Esophagus mucosa (tissue), 1 donor: ENCODE data around the gene KCTD15. TPM values are rescaled to one million over a fixed set of nuclear protein-coding genes. Genes with fewer than 3 reads are reported as not detected.

Experiments used
- ATAC-seq: fragments of 200-7000 bp; cut with Tn5 transposase; one replicate; pipeline ENCODE4 v1.9.1; 2020
- total RNA-seq: library from RNA; stranded (reverse); gene quantifications from one replicate; pipeline ENCODE4 v1.2.4, GENCODE V29; 2023
- donor health status: DM: yes; HTN: yes; CAD: no.

KCTD15 gene, protein sequence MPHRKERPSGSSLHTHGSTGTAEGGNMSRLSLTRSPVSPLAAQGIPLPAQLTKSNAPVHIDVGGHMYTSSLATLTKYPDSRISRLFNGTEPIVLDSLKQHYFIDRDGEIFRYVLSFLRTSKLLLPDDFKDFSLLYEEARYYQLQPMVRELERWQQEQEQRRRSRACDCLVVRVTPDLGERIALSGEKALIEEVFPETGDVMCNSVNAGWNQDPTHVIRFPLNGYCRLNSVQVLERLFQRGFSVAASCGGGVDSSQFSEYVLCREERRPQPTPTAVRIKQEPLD
- total RNA-seq, result 41.4 TPM

DNA sequence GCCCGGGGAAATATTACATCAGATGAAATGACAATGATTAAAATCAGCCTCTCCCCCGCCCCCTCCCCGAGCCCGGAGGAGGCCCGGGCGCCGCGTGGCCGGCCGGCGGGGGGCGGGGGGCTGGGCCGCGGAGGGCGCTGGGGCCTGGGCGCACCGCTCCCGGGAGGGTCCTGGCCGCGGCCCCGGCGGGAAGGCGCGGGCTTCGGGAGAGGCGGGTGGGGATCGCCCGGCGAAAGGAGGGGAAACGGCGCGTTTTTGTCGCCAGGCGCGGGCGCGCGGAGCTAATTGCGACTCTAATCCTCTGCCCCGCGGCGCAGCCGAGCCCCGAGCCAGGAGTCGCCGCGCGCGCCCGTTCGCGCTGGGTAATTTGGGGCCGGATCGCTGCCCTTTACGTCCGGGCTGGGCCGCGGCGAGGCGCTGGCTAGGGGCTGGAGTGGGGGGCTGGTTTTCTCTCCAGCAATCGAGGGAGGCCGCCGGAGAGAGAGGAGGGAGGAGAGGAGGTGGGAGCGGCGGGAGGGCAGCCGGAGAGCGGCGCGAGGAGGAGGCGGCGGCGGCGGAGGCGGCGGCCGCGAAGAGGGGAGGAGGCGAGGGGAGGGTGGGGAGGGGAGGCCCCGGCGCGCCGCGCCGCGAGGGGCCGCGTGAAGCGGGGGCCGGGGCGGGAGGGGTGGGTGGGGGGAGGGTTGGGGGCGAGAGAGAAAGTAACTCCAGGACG lies at the start of gene KCTD15:
KCTD15 (plus strand) TSS at position 707 of the 712 bp plus-strand sequence. CDS start 3,585 bp downstream, outside the sequence.
- ATAC-seq, result peak; percentile 1

DNA sequence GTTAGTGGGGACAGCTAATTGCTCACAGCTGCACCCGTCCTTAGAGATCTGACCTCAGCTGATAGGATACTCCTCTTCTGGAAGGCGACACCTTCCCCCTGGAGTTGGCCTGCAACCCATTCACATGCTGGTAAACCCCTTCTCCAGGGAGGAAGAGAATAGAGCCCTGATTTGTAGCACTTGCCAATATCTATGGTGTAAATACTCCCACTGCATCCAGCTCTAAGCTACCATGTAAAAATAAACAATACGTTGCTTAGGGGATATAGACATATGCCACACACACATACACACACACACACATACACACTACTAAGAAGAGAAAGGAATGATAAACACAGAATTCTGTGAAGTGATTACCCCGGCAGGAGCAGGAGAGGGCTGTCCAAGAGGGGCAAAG lies 49.4 kb upstream of the KCTD15 start:
- ATAC-seq, result no peak

DNA sequence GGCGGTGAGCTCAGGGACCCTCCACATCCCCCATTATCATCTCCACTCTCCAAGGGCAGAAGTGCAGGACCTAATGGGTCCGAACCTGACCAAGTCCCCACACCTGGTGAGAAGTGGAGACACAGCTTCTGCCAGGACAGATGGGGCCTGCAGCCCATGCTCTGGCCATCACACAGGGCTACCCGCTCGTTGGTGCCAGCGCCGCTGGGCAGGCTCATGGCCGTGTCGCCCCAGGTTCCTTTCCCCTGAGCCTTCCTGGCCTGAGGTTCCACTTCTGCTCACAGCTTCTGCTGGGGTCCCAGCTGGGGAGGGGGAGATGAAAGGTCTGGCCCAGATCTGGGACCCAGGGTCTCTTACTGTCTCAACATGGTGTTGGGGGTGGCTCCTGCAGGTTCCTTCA lies 48.4 kb upstream of the KCTD15 start:
- ATAC-seq, result no peak

DNA sequence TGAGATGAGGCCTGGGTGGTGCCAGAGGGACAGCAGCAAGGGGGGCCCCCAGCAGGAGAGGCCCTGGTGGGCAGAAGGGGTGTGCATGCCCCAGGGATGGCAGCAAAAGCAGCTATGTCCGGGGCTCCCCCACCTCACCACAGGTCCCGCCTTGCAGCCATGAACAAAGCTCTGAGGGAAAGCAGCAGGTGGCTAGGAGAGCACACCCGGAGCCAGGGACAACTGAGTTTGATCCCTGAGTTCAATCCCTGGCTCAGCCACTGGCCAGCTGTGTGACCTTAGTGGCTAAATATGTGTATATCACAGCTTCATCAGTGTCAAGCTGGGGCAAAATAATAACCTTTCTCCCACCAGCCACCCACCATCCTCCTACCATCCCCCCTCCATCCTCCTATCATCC lies 47.7 kb upstream of the KCTD15 start:
- no peak for ATAC-seq

DNA sequence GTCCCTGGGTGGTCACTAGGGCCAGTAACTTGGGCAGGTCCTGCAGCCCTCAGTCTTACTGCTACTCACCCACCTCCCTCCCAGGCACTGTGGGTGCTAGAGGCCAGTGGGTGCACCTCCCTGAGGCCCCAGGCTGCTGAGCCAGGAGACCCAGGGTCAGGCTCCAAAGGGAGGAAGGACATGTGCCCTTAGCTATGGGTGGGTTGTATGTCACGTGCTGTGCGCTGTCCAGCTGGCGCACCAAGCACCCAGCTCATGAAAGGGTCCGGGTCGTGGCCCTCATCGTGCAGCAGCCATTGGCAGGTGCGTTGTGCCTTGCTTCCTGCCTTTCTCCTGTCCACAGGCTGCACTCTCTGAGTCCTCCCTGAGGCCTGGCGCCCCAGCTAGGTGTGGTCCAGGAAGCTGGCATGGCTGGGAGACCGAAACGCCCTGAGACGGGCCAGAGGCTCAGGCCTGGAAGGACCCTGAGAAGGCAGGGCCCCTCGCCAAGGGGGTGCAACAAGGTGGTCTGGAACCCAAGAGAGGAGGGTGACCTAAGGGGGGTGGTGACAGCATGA lies 47.0 kb upstream of the KCTD15 start:
- no peak for ATAC-seq

DNA sequence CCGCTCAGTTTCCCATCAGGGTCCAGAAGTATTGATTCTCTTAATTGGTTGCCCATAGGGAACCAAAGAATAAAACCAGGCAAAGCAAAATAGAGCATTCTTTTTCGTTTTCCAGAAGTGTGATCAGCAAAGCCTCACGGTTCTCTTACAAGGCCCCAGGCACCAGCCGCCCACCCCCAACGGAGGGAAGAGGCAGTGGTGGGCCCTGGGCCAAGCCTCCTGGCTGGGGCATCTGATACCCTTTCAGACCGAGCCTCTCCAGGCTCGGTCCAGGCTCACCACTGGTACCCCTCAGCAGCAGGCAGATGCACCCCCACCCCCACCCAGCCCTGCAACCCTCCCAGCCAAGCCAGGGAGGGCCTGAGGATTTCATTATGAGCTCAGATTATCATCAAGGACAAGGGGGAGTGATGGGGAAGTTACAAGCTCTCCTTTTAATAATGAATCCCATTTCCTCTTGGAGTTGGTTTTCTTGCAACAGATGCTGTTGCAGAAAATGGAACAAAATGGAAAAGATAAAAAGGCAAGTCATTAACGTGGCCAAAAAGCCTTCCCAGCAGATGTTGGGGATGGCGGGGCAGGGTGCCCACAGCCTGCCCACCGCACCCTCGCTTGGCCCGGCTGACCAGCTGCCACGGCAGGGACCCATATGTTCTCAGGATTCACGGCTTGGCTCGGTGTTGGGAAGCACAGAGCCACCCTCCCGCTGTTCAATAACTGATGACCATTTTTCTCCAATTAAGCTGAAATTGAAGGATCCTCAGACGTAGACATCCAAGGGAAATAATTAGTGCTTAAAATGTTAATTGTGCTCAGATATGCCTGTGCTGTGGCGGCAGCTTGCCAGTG lies 45.9 kb upstream of the KCTD15 start:
- no peak for ATAC-seq

DNA sequence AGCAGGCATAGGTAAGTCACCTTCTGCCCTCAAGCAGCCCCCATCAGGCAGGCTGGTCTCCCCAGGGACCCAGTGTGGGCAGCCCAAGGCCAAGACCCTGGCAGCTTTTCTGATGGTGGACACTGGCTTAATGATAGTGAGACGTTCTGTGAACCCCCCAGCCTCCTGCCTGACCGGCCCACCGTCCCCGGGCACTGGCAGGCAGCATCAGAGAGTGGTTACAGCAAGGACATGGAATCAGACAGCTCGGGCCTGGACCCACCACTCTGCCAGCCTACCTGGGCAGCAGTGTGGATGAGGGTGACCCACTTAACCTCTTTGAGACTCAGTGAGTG lies 45.3 kb upstream of the KCTD15 start:
- no peak for ATAC-seq

DNA sequence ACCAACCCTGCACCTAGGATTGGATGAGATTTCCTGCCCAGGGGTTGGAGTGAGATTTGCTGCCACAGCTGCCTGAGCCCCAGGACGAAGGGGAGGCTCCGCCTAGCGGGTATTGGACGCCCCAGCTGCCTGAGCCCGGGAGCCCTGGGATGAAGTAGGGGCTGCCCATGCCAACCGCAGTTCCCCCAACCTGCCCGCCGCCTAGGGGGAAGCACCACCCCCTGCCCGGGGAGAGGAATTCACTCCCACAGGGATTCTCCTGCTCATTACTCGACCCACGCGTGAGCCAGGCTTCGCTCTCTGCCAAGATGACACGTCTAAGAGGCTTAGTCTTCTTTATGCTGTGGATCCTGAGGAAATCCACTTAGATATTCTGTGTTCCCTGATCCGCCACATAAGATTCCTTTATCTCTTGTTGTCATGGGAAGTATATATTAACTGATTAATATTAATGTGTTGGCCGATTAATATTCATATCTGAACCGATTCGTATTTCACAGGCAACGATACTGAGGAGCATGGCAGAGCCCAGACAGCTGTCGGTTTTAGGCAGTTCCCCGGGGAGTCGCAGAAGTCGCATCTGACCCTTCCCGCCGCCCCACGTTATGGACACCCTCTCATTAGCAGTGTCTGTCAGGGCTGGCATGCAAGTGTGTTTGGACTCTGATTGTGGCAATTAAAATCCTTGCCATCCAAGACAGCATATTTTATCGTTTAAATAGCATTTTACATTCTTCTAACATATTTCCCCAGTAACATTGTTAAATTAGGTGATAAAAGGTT lies 44.5 kb upstream of the KCTD15 start:
- no peak for ATAC-seq

DNA sequence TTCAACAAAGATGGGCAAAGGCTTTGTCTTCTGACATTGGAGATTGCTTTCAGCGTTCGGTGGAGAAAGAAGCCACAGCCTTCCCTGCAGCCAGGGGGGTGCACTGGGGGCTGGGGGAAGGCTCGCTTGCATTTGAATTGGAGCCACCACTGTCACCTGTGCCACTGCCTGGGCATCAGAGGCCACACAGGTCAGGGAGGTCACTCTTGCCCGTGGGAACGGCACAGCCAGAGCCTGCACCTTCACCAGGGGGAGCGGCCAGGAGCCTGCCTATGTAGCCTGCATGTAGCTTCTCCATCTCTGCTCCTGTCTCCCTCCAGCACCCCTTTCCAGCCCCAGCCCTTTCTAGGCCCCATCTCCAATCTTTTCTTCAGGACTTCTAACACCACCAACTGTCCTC lies 43.7 kb upstream of the KCTD15 start:
- ATAC-seq, result no peak

DNA sequence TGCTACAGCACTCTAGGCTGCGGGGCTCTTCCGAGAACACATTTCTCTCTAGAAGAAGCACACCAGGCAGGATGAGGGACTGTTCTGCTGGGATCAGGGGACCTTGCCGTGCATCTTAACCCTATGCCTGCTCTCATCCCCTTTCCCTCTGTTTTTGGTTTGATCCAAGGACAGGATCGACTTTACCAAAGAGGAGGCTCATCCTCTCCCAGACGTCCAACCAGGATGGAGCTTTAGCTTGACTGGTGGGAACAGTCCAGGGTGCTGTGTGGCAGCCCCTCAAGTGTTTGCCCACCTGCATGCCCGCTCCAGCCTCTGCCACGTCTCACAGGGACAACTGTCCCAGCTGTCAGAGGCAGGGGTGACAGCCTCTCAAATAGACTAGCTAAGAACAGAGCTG lies 42.3 kb upstream of the KCTD15 start:
- no peak for ATAC-seq

DNA sequence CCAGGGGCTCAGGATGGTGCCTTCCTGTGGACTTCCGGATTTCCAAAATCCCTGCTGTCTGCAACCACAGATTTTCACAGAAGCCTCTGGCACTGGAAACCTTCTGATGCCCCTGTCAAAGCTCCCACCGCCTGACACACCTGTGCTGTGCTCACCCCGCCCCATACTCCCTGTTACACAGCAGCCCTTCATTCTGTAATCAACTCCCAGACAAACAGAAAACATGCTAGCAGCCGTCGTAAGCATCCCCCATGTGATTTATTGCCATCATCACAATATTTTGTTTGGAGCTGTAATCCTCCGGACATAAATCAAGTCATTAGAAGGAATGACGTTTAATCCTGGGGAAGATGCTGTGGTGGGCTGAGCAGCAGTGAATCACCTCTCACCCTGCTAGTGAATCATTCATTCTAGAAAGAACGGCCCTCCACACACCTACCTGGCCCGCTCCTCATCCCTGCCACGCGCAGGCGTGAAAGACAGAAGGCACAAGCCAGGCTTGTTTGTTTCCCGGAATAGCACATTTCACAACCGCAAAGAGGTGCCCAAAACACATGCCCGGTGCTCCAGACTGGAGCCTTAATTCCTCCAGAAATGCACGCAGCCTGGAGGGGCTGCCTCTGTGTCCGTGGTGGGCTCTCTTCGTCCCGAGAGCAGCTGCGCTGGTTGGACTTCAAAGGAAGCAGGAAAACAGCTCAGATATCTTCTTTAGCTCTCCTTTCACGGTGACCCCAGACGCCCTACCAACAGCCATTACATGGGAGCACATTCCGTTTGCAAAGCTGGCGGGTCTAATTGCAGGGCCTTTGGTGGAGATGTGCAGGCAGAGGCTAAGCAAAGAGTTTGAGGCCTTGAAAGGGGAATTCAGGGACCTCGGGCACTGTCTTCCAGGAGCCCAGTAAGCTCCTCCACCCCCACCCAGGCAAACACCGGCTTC lies 41.3 kb upstream of the KCTD15 start:
- ATAC-seq, result no peak

DNA sequence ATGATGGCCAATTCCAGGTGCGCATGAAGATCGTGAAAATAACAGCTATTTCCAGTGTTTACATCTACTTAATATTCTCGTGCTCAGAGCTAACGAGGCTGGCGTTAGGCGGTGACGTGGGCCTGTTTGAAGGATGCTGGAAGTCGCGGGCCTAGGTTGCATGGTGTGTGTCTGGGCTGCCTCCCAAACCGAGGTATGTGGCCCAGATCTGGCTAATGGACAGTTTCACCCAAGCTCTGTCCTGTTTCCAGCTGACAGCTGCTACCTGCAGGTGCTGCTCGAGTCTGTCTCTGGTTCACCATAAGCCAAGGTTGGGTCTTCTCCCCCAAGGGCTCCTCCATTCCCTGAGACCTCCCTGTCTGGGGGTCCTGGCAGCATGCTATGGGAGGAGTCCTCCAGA lies 40.5 kb upstream of the KCTD15 start:
- no peak for ATAC-seq

DNA sequence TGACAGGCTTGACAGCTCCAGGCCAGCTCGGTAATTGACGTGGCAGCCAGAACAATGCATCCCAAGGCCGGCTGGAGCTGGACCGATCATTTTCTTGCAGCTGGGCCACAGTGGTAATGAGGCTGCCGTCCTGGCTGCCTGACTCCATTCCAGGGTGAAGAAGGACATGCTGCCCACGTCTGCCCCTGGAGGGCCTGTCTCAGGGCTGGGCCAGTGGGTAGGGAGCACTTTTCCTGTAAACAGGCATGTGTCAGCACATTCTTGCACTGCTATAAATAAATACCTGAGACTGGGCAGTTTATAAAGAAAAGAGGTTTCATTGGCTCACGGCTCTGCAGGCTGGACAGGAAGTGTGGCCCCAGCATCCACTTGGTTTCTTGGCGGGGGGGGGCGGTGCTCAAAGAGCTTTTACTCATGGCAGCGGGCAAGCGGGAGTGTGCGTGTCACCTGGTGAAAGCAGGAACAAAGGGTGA lies 38.1 kb upstream of the KCTD15 start:
- ATAC-seq, result no peak

DNA sequence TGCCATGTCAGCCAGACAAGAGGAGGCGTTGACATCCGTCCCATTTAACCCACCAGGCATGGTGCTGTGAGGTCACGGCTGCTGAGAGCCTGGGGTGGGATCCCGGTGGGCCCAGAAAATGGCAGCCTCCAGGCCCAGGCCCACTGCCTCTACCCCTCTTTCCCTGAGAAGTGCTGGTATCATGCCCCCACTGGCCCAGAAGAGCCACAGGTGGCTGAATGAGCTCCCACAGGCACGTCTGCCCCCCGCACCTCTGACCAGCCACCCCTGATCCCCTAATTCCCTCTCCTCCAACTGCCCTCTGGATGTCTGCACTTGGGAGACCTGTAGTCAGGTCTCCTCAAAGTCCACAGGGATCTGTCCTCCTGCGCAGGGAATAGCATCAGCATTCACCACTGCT lies 37.3 kb upstream of the KCTD15 start:
- ATAC-seq, result no peak

DNA sequence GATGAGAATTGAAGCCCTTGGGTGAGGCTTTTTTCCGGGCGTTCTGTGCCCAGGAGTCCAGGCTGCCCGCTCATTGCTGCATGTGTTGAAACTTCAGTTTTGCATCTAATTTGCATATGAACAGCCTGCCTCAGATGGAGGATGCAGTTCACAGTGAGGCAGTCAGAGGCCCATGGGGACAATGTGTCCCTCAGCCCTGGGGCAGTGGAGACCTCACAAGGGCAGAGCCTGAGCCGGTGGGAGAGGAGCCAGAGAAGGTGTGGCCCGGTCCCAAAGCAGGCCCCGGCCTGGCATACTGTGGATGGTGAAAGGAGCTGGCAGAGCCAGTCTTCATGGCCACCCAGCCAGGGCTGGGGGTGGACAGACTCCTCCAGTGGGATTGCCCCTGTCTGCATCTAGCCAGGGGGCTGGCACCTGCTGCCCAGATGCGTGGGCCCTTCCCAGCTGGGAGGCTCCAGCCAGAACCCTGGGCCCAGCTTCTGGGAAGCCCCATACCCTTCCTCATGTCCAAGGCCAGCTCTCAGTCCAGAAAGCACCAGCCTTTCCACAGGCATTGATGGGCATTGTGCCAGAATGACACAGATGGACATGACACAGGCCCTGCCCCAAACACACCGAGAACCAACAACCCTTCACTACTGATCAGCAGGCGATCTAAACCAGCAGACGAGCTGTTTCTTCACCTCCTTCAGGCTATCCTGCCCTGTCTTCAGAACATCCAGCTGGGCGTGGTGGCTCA lies 32.9 kb upstream of the KCTD15 start:
- no peak for ATAC-seq

DNA sequence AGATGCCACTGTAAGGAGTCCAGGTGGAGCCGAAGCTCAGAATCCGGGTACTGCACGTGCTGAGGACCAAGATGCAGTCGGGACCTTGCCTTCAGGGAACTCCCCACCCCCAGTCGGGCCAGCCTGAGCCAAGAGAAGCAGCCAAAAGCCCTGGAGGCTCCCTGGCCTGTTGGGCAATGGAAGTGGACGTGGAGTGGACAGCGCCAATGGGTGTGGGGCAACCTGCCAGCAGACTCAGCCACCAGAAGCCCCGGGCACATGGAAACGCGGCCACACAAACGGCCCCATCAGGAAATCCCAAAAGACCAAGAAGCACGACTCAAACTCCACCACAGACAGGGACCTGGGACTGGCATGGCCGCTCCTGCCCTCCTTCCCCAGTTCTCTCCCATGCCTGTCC lies 30.0 kb upstream of the KCTD15 start:
- ATAC-seq, result no peak

DNA sequence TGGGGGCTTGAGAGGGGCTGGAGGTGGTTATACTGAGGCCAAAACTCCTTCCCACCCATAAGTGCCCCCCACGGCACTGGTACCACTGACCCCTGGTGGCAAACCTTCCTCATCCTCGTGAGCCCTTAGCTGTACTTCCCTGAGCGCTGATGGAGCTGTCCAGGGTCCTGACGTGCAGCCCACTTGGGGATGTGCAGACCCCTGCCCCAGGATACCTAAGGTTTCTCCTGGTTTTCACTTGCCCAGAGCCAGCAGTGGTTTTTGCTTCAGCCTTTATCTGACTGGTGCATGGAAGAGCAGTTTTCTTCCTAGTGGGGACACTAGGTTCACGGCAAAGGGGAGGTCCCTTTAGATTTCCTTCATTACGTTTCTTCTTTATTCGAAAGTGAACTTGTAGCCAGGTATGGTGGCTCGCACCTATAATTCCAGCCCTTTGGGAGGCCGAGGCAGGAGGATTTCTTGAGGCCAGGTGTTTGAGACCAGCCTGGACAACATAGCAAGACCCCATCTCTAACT lies 28.7 kb upstream of the KCTD15 start:
- no peak for ATAC-seq

DNA sequence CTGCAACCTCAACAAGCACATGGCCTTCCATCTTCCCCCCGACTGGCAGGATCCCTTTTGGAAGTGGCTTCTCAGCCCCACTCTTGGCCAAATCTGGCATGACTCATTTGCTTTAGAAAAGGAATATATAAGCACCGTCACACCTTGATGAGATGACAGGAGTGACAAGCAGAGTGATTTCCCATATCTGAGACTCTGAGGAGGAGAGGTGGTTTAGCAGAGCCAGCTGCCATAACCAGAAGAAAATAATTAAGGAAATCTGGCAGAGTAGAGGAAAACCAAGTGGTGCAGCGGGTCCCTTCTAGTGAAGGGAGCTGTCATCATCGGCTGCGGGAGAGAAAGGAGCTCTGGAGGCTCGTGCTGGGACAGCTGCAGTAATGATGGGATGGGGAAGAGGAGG lies 27.5 kb upstream of the KCTD15 start:
- ATAC-seq, result no peak

DNA sequence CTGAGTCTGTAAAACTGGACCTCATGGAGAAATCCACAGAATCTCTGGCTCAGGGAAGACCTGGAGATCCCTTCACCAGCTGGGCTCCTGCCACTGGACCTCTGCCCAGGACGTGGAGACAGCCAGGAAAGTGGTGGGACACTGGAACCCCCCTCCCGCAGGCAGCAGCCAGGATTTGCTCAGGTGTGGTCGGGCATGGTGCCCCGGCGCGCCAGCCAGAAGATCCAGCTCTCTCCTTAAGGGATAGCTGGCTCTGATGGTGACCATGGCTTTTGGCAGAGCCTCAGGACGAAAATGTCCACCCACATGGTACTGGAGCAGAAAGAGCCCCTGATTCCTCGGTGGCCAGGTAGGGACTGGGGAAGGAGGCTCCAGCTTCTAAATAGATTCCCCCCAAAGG lies 26.6 kb upstream of the KCTD15 start:
- no peak for ATAC-seq
